ENCODE results near the gene PDYN.

- TF ChIP-seq YY1 (IDR thresholded peaks at IDR 0.05; ENCODE audit: insufficient read depth, insufficient read length), result no peak
- TF ChIP-seq ZNF274 (IDR thresholded peaks at IDR 0.05; ENCODE audit: low read depth, low read length), result no peak
- TF ChIP-seq SUZ12 (IDR thresholded peaks at IDR 0.05; ENCODE audit: extremely low read depth, insufficient read depth, insufficient read length), result no peak
Observed at GRCh38 chr20:1958426-1958825, 35.4 kb downstream of the PDYN start.

All from NT2/D1 (cell line).